Ectodermal cell (in vitro differentiated cells): ENCODE measurements around the gene PLG.

Experiments used
- H3K27ac ChIP-seq: 2 replicates; pipeline ENCODE4 v1.7.0; 2013; ENCODE audit warnings: mild to moderate bottlenecking, low read depth, low read length; ENCODE audit not compliant: insufficient read depth, poor library complexity, severe bottlenecking
- H3K27me3 ChIP-seq: 2 replicates; pipeline ENCODE4 v1.7.0; 2013; ENCODE audit warnings: mild to moderate bottlenecking, low read length; ENCODE audit not compliant: insufficient read depth, control insufficient read depth, poor library complexity, severe bottlenecking
- H3K36me3 ChIP-seq: one replicate; pipeline ENCODE4 v1.7.0; 2013; ENCODE audit warnings: low read length; ENCODE audit not compliant: control insufficient read depth, insufficient read depth
- H3K4me1 ChIP-seq: one replicate; pipeline ENCODE4 v1.7.0; 2013; ENCODE audit warnings: low read length; ENCODE audit not compliant: control insufficient read depth, insufficient read depth
- H3K4me3 ChIP-seq: 2 replicates; pipeline ENCODE4 v1.7.0; 2013; ENCODE audit warnings: low read depth, low read length, control low read depth; ENCODE audit not compliant: insufficient read depth
- H3K9me3 ChIP-seq: 2 replicates; pipeline ENCODE4 v1.7.0; 2013; ENCODE audit warnings: mild to moderate bottlenecking, low read length, moderate library complexity; ENCODE audit not compliant: control insufficient read depth
- WGBS, 2 experiments: methylation state at CpG; one replicate each; pipeline ENCODE4 v1.1.7; 2013; ENCODE audit warnings: missing lambda C conversion rate in 2 of 2; 5-methylcytosine and 5-hydroxymethylcytosine counted together

The PLG gene

DNA sequence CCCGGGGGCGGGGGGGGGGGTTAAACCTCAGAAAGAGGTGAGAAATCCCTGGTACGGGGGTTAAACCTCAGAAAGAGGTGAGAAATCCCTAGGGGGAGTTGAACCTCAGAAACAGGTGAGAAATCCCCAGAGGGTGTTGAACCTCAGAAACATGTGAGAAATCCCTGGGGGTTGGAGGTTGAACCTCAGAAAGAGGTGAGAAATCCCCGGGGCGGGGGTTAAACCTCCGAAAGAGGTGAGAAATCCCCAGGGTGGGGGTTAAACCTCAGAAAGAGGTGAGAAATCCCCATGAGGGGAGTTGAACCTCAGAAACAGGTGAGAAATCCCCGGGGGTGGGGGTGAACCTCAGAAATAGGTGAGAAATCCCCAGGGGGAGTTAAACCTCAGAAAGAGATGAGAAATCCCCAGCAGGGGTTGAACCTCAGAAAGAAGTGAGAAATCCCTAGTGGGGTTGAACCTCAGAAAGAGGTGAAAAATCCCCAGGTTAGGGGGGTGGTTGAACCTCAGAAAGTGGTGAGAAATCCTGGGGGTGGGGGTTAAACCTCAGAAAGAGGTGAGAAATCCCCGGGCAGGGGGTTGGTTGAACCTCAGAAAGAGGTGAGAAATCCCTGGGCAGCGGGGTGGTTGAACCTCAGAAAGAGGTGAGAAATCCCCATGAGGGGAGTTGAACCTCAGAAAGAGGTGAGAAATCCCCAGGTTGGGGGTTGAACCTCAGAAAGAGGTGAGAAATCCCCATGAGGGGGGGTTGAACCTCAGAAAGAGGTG is 87.4 kb downstream of the PLG start:
- no peaks in the 10 kb centered on the region for H3K36me3 ChIP-seq
- WGBS, 2 experiments = 81 to 87% methylated on average over 8 to 9 of the region's 9 CpGs
- no peaks in the 10 kb centered on the region for H3K9me3 ChIP-seq
- no peak overlapping the region for H3K4me3 ChIP-seq
- H3K27ac ChIP-seq = no peak overlapping the region
- no peaks in the 10 kb centered on the region for H3K27me3 ChIP-seq
- H3K4me1 ChIP-seq = no peaks in the 10 kb centered on the region

DNA sequence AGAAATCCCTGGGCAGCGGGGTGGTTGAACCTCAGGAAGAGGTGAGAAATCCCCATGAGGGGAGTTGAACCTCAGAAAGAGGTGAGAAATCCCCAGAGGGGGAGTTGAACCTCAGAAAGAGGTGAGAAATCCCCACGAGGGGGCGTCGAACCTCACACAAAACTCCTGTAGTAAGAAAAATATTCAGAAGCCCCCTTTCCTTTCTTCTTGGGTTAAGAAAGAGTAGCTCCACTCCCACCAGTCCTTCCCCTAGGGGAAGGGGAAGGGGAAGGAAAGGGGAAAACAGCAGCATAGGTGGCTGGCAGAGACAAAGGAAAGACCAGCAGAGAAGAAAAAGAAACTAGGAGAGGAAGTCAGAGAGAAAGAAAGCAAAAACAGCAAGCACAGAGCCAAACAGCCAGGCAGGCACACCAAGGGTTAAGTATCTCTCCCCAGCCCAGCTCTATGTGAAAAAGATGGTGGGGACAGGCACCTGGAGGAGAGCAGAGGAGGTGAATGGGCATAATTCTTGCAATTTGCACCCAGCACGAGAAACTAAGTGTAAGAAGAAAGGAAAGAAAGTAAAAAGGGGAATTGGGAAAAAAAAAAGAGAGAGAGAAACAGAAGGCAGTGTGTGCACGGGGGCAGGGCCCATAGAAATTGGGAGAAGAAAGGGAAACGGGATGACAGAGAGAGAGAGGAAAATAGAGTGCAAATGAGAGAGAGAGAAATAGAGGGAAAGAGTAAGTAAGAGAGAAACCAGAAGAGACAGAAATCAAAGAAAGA is 88.2 kb downstream of the PLG start:
- H3K36me3 ChIP-seq = no peaks in the 10 kb centered on the region
- H3K27ac ChIP-seq = no peak overlapping the region
- 50 to 54% methylated on average over 7 of the region's 7 CpGs for WGBS, 2 experiments
- no peaks in the 10 kb centered on the region for H3K27me3 ChIP-seq
- no peaks in the 10 kb centered on the region for H3K4me1 ChIP-seq
- no peak overlapping the region for H3K4me3 ChIP-seq
- no peaks in the 10 kb centered on the region for H3K9me3 ChIP-seq

DNA sequence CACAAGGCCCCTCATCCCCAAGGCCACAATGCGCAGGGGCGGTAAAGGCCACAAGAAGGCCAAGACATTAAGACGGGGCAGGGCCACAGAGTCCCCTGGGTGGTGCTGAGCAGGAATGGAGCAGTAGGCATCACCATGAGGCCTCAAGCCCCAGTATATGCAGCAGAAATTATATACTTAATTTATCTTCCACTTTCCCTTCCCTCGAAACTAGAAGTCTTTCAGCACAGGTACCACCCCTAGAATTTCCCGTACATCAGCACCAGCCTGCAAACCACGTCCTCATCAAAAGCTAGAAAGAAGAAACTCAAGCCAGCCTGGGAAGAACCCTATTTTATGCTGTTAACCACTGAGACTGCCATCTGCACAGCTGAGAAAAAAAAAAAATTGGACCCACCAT is 89.4 kb downstream of the PLG start:
- Histone ChIP-seq H3K9me3 (no peaks in the 10 kb centered on the region), H3K4me1 (no peaks in the 10 kb centered on the region), H3K4me3 (no peak overlapping the region), H3K27me3 (no peaks in the 10 kb centered on the region), H3K27ac (no peak overlapping the region), H3K36me3 (no peaks in the 10 kb centered on the region)
- WGBS, 2 experiments = 89 to 90% methylated on average over 6 of the region's 6 CpGs

DNA sequence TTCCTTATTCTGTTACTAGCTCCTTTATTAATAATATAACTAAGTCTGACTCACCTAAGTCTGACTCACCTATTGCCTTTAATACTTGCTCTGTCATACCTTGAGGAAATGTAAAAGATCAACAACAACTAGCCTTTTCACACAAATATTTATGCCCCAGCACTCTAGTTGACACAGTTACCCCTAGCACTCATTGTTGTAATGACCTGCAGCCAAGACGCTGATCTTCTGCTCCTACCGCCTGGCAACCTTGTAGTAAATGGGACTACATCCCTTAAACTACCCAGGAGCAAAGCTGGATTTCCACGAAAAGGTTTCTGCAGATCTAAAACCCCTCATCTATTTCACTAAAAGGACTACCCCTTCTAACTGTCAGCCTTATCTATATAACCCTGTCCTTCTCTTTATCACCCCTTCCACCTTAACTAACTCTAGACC is 90.0 kb downstream of the PLG start:
- Histone ChIP-seq H3K27me3 (no peaks in the 10 kb centered on the region), H3K4me3 (no peak overlapping the region)

DNA sequence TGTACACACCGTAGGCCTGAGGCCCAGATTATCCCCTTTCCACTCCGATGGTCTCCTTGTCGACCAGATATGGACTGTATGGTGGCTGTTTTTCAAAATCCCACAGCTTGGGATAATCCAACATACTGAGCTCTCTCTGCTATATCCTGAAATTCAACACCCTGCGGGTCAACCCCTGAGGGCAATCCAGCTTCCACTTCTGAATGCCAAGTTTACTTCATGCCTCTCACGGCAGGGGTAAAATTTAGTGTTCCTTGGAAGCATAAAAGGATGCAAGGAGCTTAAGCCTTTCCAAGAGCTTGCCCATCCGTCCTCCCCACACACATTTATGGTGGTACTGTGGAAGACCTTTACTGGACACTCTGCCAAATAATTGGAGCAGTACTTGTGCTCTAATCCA is 90.7 kb downstream of the PLG start:
- no peaks in the 10 kb centered on the region for H3K36me3 ChIP-seq
- WGBS, 2 experiments = 83 to 92% methylated on average over 6 of the region's 6 CpGs
- no peaks in the 10 kb centered on the region for H3K27me3 ChIP-seq
- H3K27ac ChIP-seq = no peak overlapping the region
- H3K9me3 ChIP-seq = no peaks in the 10 kb centered on the region
- H3K4me3 ChIP-seq = no peak overlapping the region
- no peaks in the 10 kb centered on the region for H3K4me1 ChIP-seq

More for the DNA sequence above, 90.0 kb downstream of the PLG start:
- Histone ChIP-seq H3K27ac (no peak overlapping the region), H3K36me3 (no peaks in the 10 kb centered on the region), H3K9me3 (no peaks in the 10 kb centered on the region), H3K4me1 (no peaks in the 10 kb centered on the region)
- 91 to 95% methylated on average over 3 of the region's 3 CpGs for WGBS, 2 experiments

DNA sequence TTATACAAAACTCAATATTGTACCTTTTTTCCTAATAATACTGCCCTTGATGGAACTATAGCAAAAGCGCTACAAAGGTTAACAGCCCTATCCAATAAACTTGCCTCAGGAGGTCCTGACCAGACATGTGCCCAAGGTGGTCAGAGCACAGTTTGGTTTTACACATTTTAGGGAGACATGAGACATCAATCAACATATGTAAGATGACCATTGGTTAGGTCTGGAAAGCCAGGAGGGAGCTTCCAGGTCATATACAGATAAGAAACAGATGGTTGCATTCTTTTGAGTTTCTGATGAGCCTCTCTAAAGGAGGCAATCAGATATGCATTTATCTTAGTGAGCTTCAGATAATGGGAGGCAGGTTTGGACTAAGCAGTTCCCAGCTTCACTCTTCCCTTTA is 91.6 kb downstream of the PLG start:
- Histone ChIP-seq H3K27me3 (no peaks in the 10 kb centered on the region), H3K27ac (no peak overlapping the region), H3K4me3 (no peak overlapping the region), H3K36me3 (no peaks in the 10 kb centered on the region), H3K9me3 (no peaks in the 10 kb centered on the region), H3K4me1 (no peaks in the 10 kb centered on the region)
- 95 to 97% methylated on average over 1 of the region's 1 CpG for WGBS, 2 experiments

DNA sequence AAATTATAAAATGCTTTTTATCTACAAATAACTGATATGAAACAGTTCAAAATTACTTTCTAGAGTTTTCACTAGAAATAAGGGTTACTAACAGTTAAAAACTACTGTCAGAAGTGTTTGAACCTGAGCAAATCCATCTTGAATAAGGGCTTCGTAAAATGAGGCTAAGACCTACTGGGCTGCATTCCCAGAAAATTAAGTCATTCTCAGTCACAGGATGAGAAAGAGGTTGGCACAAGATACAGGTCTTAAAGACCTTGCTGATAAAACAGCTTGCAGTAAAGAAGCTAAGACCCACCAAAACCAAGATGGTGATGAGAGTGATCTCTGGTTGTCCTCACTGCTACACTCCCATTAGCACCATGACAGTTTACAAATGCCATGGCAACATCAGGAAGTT is 93.7 kb downstream of the PLG start:
- H3K27ac ChIP-seq = no peak overlapping the region
- no peak overlapping the region for H3K4me3 ChIP-seq
- H3K36me3 ChIP-seq = no peaks in the 10 kb centered on the region
- H3K27me3 ChIP-seq = no peaks in the 10 kb centered on the region
- WGBS, 2 experiments = 95 to 97% methylated on average over 1 of the region's 1 CpG
- H3K9me3 ChIP-seq = no peaks in the 10 kb centered on the region
- H3K4me1 ChIP-seq = no peaks in the 10 kb centered on the region

DNA sequence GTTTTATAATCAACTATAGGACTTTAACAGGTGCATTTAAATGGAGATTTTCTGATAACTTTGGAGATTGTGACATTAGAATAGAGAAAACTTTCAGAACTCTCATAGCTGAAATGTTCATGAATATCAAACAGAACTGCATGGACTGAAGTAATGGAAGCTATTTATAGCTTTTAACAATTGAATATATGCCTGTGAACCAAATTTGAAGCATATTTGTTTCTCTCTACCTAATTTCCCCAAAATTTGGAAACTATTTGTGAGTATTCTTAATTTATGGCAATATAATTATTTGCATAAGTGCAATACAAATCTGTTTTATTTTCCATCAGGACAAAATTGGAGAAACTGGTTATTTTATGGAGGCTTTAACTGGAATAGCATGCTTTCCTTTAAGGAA is 96.6 kb downstream of the PLG start:
- no peak overlapping the region for H3K27ac ChIP-seq
- H3K9me3 ChIP-seq = no peaks in the 10 kb centered on the region
- H3K4me3 ChIP-seq = no peak overlapping the region
- no peaks in the 10 kb centered on the region for H3K36me3 ChIP-seq
- H3K27me3 ChIP-seq = no peaks in the 10 kb centered on the region
- H3K4me1 ChIP-seq = no peaks in the 10 kb centered on the region

DNA sequence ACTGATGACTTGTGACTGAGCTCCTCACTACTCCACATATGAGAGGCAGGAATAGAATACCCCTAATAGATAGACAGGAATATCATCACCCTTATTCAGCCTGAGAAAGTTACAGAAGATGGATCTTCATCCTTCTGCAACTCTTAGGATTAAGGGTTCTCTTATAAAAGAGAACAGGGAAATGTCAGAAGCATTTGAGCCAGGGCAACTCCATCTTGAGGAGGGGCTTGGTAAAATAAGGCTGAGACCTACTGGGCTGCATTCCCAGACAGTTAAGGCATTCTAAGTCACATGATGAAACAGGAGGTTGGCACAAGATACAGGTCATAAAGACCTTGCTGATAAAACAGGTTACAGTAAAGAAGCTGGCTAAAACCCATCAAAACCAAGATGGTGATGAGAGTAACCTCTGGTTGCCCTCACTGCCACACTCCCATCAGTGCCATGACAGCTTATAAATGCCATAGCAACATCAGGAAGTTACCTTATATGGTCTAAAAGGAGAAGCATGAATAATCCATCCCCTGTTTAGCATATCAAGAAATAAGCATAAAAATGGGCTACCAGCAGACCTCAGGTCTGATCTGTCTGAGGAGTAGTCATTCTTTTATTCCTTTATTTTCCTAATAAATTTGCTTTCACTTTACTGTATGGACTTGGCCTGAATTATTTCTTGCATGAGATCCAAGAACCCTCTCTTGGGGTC is 97.9 kb downstream of the PLG start:
- Histone ChIP-seq H3K27ac (no peak overlapping the region), H3K9me3 (no peaks in the 10 kb centered on the region), H3K27me3 (no peaks in the 10 kb centered on the region), H3K4me3 (no peak overlapping the region), H3K36me3 (no peaks in the 10 kb centered on the region), H3K4me1 (no peaks in the 10 kb centered on the region)

DNA sequence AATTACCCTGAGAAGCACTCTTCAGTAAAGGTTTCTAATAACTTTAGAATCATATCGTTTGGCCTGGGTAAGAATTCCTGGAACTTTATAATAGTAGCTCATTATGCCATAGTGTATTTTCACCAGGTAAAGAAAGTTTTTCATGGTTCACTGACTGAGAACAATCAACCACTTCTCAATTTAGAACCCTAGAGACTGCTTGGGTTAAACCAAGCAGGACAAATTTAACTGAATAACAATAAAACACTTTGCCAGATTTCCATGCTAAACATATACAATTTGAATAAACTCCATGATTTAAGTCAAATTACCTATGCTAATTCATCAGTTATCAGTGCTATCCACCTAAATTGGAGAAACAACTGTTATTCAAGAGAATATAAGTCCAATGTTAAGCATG is 99.4 kb downstream of the PLG start:
- Histone ChIP-seq H3K36me3 (no peaks in the 10 kb centered on the region), H3K4me1 (no peaks in the 10 kb centered on the region), H3K4me3 (no peak overlapping the region), H3K27me3 (no peaks in the 10 kb centered on the region), H3K9me3 (no peaks in the 10 kb centered on the region), H3K27ac (no peak overlapping the region)
- 93% methylated on average over 1 of the region's 1 CpG; no CpG with 5 or more reads in 1 of the 2 experiments for WGBS, 2 experiments
